Loucy (cell line): ENCODE data around the gene RNF215.

ENCODE experiments used
- H2AFZ ChIP-seq: fragments of 200-600 bp; sonication (generic); 2 replicates; pipeline ENCODE4 v1.6.0; 2016; ENCODE audit warnings: antibody characterized with exemption, mild to moderate bottlenecking, low read length, moderate library complexity
- H3F3A ChIP-seq: fragments of 200-600 bp; 2 replicates; pipeline ENCODE4 v1.6.0; 2016; ENCODE audit warnings: antibody characterized with exemption, low read depth, mild to moderate bottlenecking
- H3K27me3 ChIP-seq: fragments of 200-600 bp; sonication (generic); 2 replicates; pipeline ENCODE4 v1.6.1; 2014; ENCODE audit warnings: low read length, mild to moderate bottlenecking; ENCODE audit not compliant: insufficient read depth, poor library complexity, severe bottlenecking
- H3K36me3 ChIP-seq: fragments of 200-600 bp; sonication (generic); 2 replicates; pipeline ENCODE4 v1.6.1; 2016; ENCODE audit warnings: low read length; ENCODE audit not compliant: insufficient read depth
- H3K4me1 ChIP-seq: fragments of 200-600 bp; sonication (generic); 2 replicates; pipeline ENCODE4 v1.5.1; 2014; ENCODE audit warnings: low read length, mild to moderate bottlenecking; ENCODE audit not compliant: insufficient read depth, poor library complexity, severe bottlenecking
- H3K4me2 ChIP-seq: fragments of 200-600 bp; sonication (generic); 2 replicates; pipeline ENCODE4 v1.6.0; 2014; ENCODE audit warnings: antibody characterized with exemption, low read length, low read depth, mild to moderate bottlenecking; ENCODE audit not compliant: poor library complexity, severe bottlenecking
- H3K4me3 ChIP-seq: fragments of 200-600 bp; sonication (generic); 2 replicates; pipeline ENCODE4 v1.5.1; 2014; ENCODE audit warnings: low read length, mild to moderate bottlenecking, mixed read lengths; ENCODE audit not compliant: poor library complexity, severe bottlenecking
- H3K79me2 ChIP-seq: fragments of 200-600 bp; sonication (generic); 2 replicates; pipeline ENCODE4 v1.6.1; 2014; ENCODE audit warnings: low read length; ENCODE audit not compliant: insufficient read depth
- H3K9ac ChIP-seq: fragments of 200-600 bp; sonication (generic); 2 replicates; pipeline ENCODE4 v1.6.0; 2014; ENCODE audit warnings: mild to moderate bottlenecking, low read depth, low read length, moderate library complexity; ENCODE audit not compliant: poor library complexity, severe bottlenecking
- H3K9me2 ChIP-seq: fragments of 200-600 bp; sonication (generic); replicated peaks from 2 replicates; pipeline ENCODE4 v1.6.1; 2016; ENCODE audit warnings: low read depth, low read length, mixed read lengths
- H3K9me3 ChIP-seq: fragments of 200-600 bp; sonication (generic); 2 replicates; pipeline ENCODE4 v1.6.1; 2014; ENCODE audit warnings: mild to moderate bottlenecking, antibody characterized with exemption, low read length, low read depth; ENCODE audit not compliant: insufficient read depth
- H4K20me1 ChIP-seq: fragments of 200-600 bp; sonication (generic); 2 replicates; pipeline ENCODE4 v1.6.0; 2014; ENCODE audit warnings: antibody characterized with exemption, low read length, mild to moderate bottlenecking; ENCODE audit not compliant: insufficient read depth, poor library complexity, severe bottlenecking
- CTCF ChIP-seq: fragments of 200-600 bp; sonication (generic); conservative IDR thresholded peaks from 2 replicates; pipeline ENCODE4 v1.5.1; 2014; ENCODE audit warnings: mild to moderate bottlenecking, antibody characterized with exemption, low read length
- EZH2phosphoT487 ChIP-seq: fragments of 200-600 bp; IDR thresholded peaks from 2 replicates; pipeline ENCODE4 v1.6.1; 2018; ENCODE audit warnings: antibody characterized with exemption, mild to moderate bottlenecking, moderate library complexity, borderline replicate concordance

Gene RNF215

GRCh38 chr22:30398685-30399680 lies 11.8 kb upstream of the RNF215 start:
- Histone ChIP-seq H3K9me3 (no peaks in the 10 kb centered on the region), H4K20me1 (peaks cover 7% of the 10 kb centered on the region), H3K4me2 (peak overlapping the region; percentile 98), H3K4me3 (peak overlapping the region; percentile 90), H3K9ac (peak overlapping the region; percentile 81), H3K9me2 (no peaks in the 10 kb centered on the region), H3K36me3 (no peaks in the 10 kb centered on the region), H3K4me1 (peaks cover 31% of the 10 kb centered on the region), H3K79me2 (peaks cover 34% of the 10 kb centered on the region), H3K27me3 (no peaks in the 10 kb centered on the region), H3F3A (no peaks in the 10 kb centered on the region), H2AFZ (no peak overlapping the region)
- TF ChIP-seq CTCF, result no peak
- TF ChIP-seq EZH2phosphoT487, result no peak

GRCh38 chr22:30397656-30398635 lies 10.7 kb upstream of the RNF215 start:
- H3K9me3 ChIP-seq, result no peaks in the 10 kb centered on the region
- no peaks in the 10 kb centered on the region for H3K36me3 ChIP-seq
- peak overlapping the region; percentile 90 for H3K4me3 ChIP-seq
- no peaks in the 10 kb centered on the region for H3F3A ChIP-seq
- peak overlapping the region; percentile 81 for H3K9ac ChIP-seq
- H2AFZ ChIP-seq, result peak overlapping the region; percentile 86; the same call in 1 of the 2 replicates
- H4K20me1 ChIP-seq, result peaks cover 7% of the 10 kb centered on the region
- H3K79me2 ChIP-seq, result peaks cover 34% of the 10 kb centered on the region
- TF ChIP-seq CTCF, result no peak
- no peaks in the 10 kb centered on the region for H3K9me2 ChIP-seq
- H3K27me3 ChIP-seq, result no peaks in the 10 kb centered on the region
- H3K4me2 ChIP-seq, result peak overlapping the region; percentile 98
- H3K4me1 ChIP-seq, result peaks cover 36% of the 10 kb centered on the region

GRCh38 chr22:30396871-30397655 lies 9.9 kb upstream of the RNF215 start, which contains the start of gene SEC14L2:
Gene SEC14L2 (plus strand): TSS chr22:30397018. CDS start chr22:30397117, 99 bp downstream.
- H3K9me2 ChIP-seq, result no peaks in the 10 kb centered on the region
- no peaks in the 10 kb centered on the region for H3F3A ChIP-seq
- no peaks in the 10 kb centered on the region for H3K9me3 ChIP-seq
- H4K20me1 ChIP-seq, result peaks cover 7% of the 10 kb centered on the region
- peak within 1 kb of the TSS; percentile 90 for H3K4me3 ChIP-seq
- no peaks in the 10 kb centered on the region for H3K27me3 ChIP-seq
- peaks cover 34% of the 10 kb centered on the region for H3K79me2 ChIP-seq
- no peaks in the 10 kb centered on the region for H3K36me3 ChIP-seq
- H3K9ac ChIP-seq, result peak within 1 kb of the TSS; percentile 81
- TF ChIP-seq EZH2phosphoT487 (no peak), CTCF (no peak)
- peak within 1 kb of the TSS; percentile 98 for H3K4me2 ChIP-seq
- peaks cover 43% of the 10 kb centered on the region for H3K4me1 ChIP-seq
- peak within 1 kb of the TSS; percentile 86 for H2AFZ ChIP-seq
